ENCODE data around the gene CCDC91. TPM values are rescaled to one million over a fixed set of nuclear protein-coding genes. Genes with fewer than 3 reads are reported as not detected.

Gene CCDC91
- polyA plus RNA-seq, 2 of the 4 experiments (the other 2 are of a cell fraction), result 26.0 to 48.1 TPM

DNA sequence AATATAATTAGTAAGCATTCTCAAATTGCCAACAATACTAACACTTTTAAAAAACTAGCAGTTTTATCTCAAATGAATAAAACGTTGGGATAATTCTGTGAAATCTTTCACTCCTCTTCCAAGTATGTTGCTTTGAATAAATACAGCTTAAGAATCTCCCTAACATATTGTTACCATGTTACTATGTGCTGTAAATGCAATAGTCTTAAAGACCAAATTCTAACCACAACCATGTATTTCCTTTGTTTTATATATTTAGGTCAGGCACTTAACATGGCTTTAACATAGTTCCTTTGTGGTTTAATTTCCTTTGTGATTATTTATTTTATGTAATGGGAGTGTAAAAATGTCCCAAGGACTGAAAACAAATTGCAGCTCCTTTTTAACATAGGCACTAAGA, 33.9 kb upstream of the CCDC91 start (continued):
- TF ChIP-seq, protein P1, sequence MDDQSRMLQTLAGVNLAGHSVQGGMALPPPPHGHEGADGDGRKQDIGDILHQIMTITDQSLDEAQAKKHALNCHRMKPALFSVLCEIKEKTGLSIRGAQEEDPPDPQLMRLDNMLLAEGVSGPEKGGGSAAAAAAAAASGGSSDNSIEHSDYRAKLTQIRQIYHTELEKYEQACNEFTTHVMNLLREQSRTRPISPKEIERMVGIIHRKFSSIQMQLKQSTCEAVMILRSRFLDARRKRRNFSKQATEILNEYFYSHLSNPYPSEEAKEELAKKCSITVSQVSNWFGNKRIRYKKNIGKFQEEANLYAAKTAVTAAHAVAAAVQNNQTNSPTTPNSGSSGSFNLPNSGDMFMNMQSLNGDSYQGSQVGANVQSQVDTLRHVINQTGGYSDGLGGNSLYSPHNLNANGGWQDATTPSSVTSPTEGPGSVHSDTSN (IDR thresholded peaks at IDR 0.05), result no peak

DNA sequence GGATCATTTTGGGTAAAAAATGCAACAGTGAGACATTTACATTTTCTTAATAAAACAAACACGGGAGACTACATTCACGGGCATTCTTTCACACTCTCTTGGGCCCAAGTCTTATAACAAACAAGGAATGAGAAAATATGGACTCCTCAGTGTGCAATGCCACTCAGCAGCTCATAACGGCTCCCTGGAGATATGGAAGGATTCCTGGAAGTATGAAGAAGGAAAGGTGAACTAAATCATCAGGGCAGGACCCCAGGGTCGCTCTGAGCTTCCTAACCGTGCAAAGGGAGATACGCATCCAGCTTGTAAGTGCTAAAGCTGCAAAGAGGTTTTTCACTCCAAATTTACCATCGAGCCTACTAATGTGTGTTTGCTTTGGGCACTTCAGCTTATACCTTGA, 33.5 kb upstream of the CCDC91 start:
- no peak for FAIRE-seq
- POLR2A ChIA-PET, result no interaction called here
- DNase-seq (ENCODE audit: low read depth in 1 of 2, low spot score in 1 of 2), result no peak
- no peak overlapping the region for H3K27ac ChIP-seq
- TF ChIP-seq, protein P2, sequence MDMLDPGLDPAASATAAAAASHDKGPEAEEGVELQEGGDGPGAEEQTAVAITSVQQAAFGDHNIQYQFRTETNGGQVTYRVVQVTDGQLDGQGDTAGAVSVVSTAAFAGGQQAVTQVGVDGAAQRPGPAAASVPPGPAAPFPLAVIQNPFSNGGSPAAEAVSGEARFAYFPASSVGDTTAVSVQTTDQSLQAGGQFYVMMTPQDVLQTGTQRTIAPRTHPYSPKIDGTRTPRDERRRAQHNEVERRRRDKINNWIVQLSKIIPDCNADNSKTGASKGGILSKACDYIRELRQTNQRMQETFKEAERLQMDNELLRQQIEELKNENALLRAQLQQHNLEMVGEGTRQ (IDR thresholded peaks at IDR 0.05), result no peak
- TF ChIP-seq PHF8 (IDR thresholded peaks at IDR 0.05; ENCODE audit: borderline replicate concordance, low read depth), result no peak
- TF ChIP-seq HOXA7 (CRISPR knock-in tag; IDR thresholded peaks at IDR 0.05), result no peak
- H3K4me2 ChIP-seq, result no peak overlapping the region
- H3K4me3 ChIP-seq, result no peak overlapping the region
- no peaks in the 10 kb centered on the region for H3K9me3 ChIP-seq
- CTCF ChIA-PET, result interaction anchor here (1.7 to 2.1 kb wide), 2 partner anchors 21 to 33 kb away, joined by 4 to 6 read pairs; partner anchors contain the start of gene CCDC91
- no peaks in the 10 kb centered on the region for H3K4me1 ChIP-seq
- no peak for ATAC-seq
- WGBS (ENCODE audit: missing lambda C conversion rate), result 85% methylated on average over 7 of the region's 7 CpGs

DNA sequence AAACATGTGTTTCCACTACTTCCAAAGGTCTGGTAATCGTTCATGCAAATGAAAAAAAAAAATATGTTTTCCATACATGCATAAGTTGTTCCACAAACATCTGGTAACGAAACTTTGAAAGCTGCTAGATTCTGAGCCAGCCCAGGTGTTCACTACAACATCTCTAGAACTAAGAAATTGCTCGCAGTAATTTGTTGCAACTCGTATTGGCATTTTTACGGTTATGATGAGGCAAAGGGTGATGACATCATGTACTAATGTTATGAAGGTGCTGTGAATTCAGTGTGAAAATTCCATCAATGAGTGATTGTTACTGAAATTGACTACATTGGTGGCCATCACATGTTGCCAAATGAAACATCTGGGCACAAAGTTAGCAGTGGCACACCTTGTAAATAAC, 31.9 kb upstream of the CCDC91 start:
- TF ChIP-seq, protein P2 (IDR thresholded peaks at IDR 0.05), result no peak
- no peak for TF ChIP-seq EHF (CRISPR knock-in tag; IDR thresholded peaks at IDR 0.05)
- no peak for TF ChIP-seq PHF8 (IDR thresholded peaks at IDR 0.05; ENCODE audit: borderline replicate concordance, low read depth)
- TF ChIP-seq GATA3 (IDR thresholded peaks at IDR 0.05; ENCODE audit: borderline replicate concordance), result no peak
- no peak for TF ChIP-seq JUNB (IDR thresholded peaks at IDR 0.05)
- no peak for TF ChIP-seq SREBF2 (IDR thresholded peaks at IDR 0.05)
- TF ChIP-seq, protein P3, sequence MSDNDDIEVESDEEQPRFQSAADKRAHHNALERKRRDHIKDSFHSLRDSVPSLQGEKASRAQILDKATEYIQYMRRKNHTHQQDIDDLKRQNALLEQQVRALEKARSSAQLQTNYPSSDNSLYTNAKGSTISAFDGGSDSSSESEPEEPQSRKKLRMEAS (IDR thresholded peaks at IDR 0.05), result no peak
- no peak for TF ChIP-seq TFCP2L1 (CRISPR knock-in tag; IDR thresholded peaks at IDR 0.05)
- no peak for TF ChIP-seq RCOR1 (IDR thresholded peaks at IDR 0.05; ENCODE audit: low read depth, low read length)
- no peak for TF ChIP-seq EP300 (IDR thresholded peaks at IDR 0.05)
- TF ChIP-seq MAZ (IDR thresholded peaks at IDR 0.05; ENCODE audit: borderline replicate concordance, low read depth, low read length), result no peak
- TF ChIP-seq TP53 (CRISPR knock-in tag; IDR thresholded peaks at IDR 0.05), result no peak
- no peak for TF ChIP-seq FOSL2 (IDR thresholded peaks at IDR 0.05)
- TF ChIP-seq FOSL2 (CRISPR knock-in tag; IDR thresholded peaks at IDR 0.05), result no peak
- no peak for TF ChIP-seq POLR2AphosphoS2 (conservative IDR thresholded peaks at IDR 0.05; ENCODE audit: low read length)
- no peak for TF ChIP-seq FOSB (CRISPR knock-in tag; IDR thresholded peaks at IDR 0.05)
- no peak for TF ChIP-seq HOXA7 (CRISPR knock-in tag; IDR thresholded peaks at IDR 0.05)
- TF ChIP-seq BHLHE40 (IDR thresholded peaks at IDR 0.05; ENCODE audit: low read depth, low read length), result no peak
- no peak for ATAC-seq
- DNase-seq (ENCODE audit: low read depth in 1 of 2, low spot score in 1 of 2), result no peak
- whole genome bisulfite sequencing (ENCODE audit: missing lambda C conversion rate), result 86% methylated on average over 5 of the region's 5 CpGs
- H3K27ac ChIP-seq, result no peak overlapping the region
- no peak overlapping the region for H3K4me3 ChIP-seq
- ChIA-PET POLR2A (no interaction called here), CTCF (no interaction called here)
- no peaks in the 10 kb centered on the region for H3K4me1 ChIP-seq
- H3K4me2 ChIP-seq, result no peak overlapping the region
- FAIRE-seq, result no peak
- no peaks in the 10 kb centered on the region for H3K9me3 ChIP-seq

DNA sequence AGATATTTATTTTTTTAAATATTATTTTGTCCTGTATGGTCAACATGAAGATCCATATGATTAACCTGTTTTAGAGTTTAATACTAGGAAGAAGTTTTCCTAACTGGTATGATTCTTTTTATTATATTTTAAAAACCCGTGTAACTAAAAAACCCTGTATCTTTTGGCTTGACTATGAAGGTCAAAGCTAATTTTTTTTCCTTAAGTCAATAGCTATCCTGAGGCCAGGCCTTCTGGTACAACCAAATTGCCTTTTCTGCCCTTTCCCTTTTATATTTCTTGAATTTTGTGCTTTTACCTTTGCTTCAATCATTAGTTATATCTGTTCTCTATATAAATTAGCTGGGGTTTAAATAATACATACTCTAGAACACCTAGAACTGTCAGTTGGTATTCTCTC, 30.6 kb upstream of the CCDC91 start:
- no peak overlapping the region for H3K4me2 ChIP-seq
- H3K4me3 ChIP-seq, result no peak overlapping the region
- H3K9me3 ChIP-seq, result no peaks in the 10 kb centered on the region
- no peak overlapping the region for H3K27ac ChIP-seq
- ATAC-seq (no peak), FAIRE-seq (no peak), DNase-seq (ENCODE audit: low read depth in 1 of 2, low spot score in 1 of 2) (no peak)
- POLR2A ChIA-PET, result no interaction called here
- WGBS (ENCODE audit: missing lambda C conversion rate), result 57% methylated on average over 1 of the region's 1 CpG
- peaks cover 6% of the 10 kb centered on the region for H3K4me1 ChIP-seq
- CTCF ChIA-PET, result interaction anchor here (1.2 kb wide), 1 partner anchor 14 kb away, joined by 3 read pairs; no protein-coding TSS in a partner anchor
- TF ChIP-seq, protein P2 (IDR thresholded peaks at IDR 0.05), result no peak
- TF ChIP-seq FOSB (CRISPR knock-in tag; IDR thresholded peaks at IDR 0.05) (no peak), ZSCAN20 (CRISPR knock-in tag; IDR thresholded peaks at IDR 0.05) (no peak), NFE2L2 (conservative IDR thresholded peaks at IDR 0.05; ENCODE audit: low read length) (no peak), NR3C1 (IDR thresholded peaks at IDR 0.05) (no peak), TP53 (CRISPR knock-in tag; IDR thresholded peaks at IDR 0.05) (no peak), EHMT2 (IDR thresholded peaks at IDR 0.05; ENCODE audit: low read depth) (no peak), PHF8 (IDR thresholded peaks at IDR 0.05; ENCODE audit: borderline replicate concordance, low read depth) (no peak), BHLHE40 (IDR thresholded peaks at IDR 0.05; ENCODE audit: low read depth, low read length) (no peak), RFX5 (IDR thresholded peaks at IDR 0.05) (no peak), FOSL2 (IDR thresholded peaks at IDR 0.05) (no peak), FOSL2 (CRISPR knock-in tag; IDR thresholded peaks at IDR 0.05) (no peak)
- TF ChIP-seq, protein P4, sequence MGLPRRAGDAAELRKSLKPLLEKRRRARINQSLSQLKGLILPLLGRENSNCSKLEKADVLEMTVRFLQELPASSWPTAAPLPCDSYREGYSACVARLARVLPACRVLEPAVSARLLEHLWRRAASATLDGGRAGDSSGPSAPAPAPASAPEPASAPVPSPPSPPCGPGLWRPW (IDR thresholded peaks at IDR 0.05), result no peak
- TF ChIP-seq, protein P3 (IDR thresholded peaks at IDR 0.05), result no peak
- TF ChIP-seq, protein P5, sequence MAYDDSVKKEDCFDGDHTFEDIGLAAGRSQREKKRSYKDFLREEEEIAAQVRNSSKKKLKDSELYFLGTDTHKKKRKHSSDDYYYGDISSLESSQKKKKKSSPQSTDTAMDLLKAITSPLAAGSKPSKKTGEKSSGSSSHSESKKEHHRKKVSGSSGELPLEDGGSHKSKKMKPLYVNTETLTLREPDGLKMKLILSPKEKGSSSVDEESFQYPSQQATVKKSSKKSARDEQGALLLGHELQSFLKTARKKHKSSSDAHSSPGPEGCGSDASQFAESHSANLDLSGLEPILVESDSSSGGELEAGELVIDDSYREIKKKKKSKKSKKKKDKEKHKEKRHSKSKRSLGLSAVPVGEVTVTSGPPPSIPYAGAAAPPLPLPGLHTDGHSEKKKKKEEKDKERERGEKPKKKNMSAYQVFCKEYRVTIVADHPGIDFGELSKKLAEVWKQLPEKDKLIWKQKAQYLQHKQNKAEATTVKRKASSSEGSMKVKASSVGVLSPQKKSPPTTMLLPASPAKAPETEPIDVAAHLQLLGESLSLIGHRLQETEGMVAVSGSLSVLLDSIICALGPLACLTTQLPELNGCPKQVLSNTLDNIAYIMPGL (CRISPR knock-in tag; IDR thresholded peaks at IDR 0.05; ENCODE audit: borderline replicate concordance), result no peak

Data from A549 (cell line).